NB4 (cell line): ENCODE data around the gene EEF1AKMT2.

Source experiments
- DNase-seq: peaks from one replicate; pipeline ENCODE4 v3.0.0; 2010; ENCODE audit warnings: low read depth
- H3K4me3 ChIP-seq: one replicate; pipeline ENCODE4 v1.5.1; 2011; ENCODE audit warnings: mild to moderate bottlenecking, low read depth, low read length, moderate library complexity
- MAX ChIP-seq: IDR thresholded peaks from 2 replicates; pipeline ENCODE4 v1.6.1; 2011; ENCODE audit warnings: low read depth, low read length
- MYC ChIP-seq: IDR thresholded peaks from 2 replicates; pipeline ENCODE4 v1.6.1; 2011; ENCODE audit warnings: low read depth, low read length
- POLR2A ChIP-seq: IDR thresholded peaks from 2 replicates; pipeline ENCODE4 v1.6.1; 2011; ENCODE audit warnings: mild to moderate bottlenecking; ENCODE audit not compliant: insufficient read length; ENCODE audit errors: extremely low read depth
- TF ChIP-seq, protein P1 (sequence below): IDR thresholded peaks from one replicate; pipeline ENCODE4 v1.5.1; 2012; ENCODE audit warnings: low read depth, low read length

EEF1AKMT2 gene

GRCh38 chr10:124733571-124734245, 58.0 kb downstream of the EEF1AKMT2 start:
- DNase-seq: no peak
- TF ChIP-seq POLR2A: no peak
- H3K4me3 ChIP-seq: no peak overlapping the region

- no peak overlapping the region for H3K4me3 ChIP-seq
- no peak for DNase-seq
- TF ChIP-seq, protein P1, sequence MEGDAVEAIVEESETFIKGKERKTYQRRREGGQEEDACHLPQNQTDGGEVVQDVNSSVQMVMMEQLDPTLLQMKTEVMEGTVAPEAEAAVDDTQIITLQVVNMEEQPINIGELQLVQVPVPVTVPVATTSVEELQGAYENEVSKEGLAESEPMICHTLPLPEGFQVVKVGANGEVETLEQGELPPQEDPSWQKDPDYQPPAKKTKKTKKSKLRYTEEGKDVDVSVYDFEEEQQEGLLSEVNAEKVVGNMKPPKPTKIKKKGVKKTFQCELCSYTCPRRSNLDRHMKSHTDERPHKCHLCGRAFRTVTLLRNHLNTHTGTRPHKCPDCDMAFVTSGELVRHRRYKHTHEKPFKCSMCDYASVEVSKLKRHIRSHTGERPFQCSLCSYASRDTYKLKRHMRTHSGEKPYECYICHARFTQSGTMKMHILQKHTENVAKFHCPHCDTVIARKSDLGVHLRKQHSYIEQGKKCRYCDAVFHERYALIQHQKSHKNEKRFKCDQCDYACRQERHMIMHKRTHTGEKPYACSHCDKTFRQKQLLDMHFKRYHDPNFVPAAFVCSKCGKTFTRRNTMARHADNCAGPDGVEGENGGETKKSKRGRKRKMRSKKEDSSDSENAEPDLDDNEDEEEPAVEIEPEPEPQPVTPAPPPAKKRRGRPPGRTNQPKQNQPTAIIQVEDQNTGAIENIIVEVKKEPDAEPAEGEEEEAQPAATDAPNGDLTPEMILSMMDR: no peak
- no peak for TF ChIP-seq MAX
- TF ChIP-seq POLR2A: no peak
- TF ChIP-seq MYC: no peak
Measured at GRCh38 chr10:124732931-124733570, 58.6 kb downstream of the EEF1AKMT2 start.

DNA sequence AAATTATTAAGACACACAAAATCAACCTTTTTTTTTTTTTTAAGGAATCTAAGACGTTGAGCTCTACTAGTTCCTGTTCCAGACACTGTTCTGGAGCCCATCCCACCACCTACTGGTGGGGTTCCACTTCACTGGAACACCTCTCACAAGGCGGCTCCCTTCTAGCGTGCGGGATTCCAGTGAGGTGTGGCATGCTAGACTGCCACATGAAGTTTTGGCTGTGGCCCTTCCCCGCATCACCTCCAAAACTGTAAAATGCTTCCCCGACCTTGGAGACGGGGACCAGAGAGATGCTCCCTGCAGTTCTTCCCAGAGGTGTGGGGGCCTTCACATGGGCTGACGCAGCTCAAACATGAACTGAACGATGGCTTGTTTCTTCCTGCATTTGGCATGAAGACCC, 60.1 kb downstream of the EEF1AKMT2 start:
- H3K4me3 ChIP-seq: no peak overlapping the region
- TF ChIP-seq POLR2A (no peak), MAX (no peak), MYC (no peak)
- TF ChIP-seq, protein P1: no peak
- DNase-seq: no peak

GRCh38 chr10:124730790-124731189, 60.9 kb downstream of the EEF1AKMT2 start:
- no peak overlapping the region for H3K4me3 ChIP-seq
- TF ChIP-seq MYC: no peak
- no peak for TF ChIP-seq POLR2A
- TF ChIP-seq, protein P1: no peak
- TF ChIP-seq MAX: no peak
- DNase-seq: no peak

DNA sequence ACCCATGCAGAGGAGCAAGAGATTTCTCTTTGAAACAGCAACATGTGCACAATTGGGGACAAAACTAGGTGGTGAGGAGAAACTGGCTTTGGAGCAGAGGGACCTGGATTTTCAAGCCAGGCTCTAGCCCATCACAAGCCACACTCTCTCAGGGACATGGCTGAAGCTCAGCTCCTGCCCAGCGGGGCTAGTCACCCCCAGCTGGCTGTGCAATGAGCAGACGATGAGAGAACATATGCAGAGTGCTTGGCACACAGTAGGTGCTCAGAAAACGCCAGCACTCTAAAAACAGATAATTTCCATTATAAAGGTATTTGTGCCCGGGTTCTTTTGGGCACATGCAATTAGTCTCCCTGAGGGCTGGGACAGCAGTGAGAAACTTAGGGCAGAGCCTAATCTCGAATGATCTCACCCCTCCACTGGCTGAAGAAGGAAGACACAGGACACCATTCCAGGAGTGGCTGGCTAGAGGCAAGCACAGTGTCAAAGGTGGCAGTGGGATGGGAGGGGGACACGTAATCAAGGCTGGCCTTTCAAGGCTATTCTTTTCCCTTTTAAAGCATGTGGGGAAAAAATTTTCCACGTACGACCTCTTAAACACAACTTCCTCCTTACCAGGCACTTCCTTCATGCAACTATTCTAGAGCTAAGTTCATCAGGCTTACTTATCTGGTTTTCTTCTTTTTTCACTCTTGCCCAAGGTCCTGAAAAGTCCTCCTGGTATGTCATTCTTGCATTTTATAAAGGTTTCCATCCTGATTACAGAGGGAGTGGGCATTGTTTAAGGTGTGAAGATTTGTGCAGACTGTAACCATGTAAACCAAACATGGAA, 62.6 kb downstream of the EEF1AKMT2 start:
- TF ChIP-seq, protein P1: no peak
- TF ChIP-seq MYC: 0 out of 2 replicates have a peak, but pooled peaks have one; percentile 18
- no peak overlapping the region for H3K4me3 ChIP-seq
- peak; percentile 40 for DNase-seq

DNA sequence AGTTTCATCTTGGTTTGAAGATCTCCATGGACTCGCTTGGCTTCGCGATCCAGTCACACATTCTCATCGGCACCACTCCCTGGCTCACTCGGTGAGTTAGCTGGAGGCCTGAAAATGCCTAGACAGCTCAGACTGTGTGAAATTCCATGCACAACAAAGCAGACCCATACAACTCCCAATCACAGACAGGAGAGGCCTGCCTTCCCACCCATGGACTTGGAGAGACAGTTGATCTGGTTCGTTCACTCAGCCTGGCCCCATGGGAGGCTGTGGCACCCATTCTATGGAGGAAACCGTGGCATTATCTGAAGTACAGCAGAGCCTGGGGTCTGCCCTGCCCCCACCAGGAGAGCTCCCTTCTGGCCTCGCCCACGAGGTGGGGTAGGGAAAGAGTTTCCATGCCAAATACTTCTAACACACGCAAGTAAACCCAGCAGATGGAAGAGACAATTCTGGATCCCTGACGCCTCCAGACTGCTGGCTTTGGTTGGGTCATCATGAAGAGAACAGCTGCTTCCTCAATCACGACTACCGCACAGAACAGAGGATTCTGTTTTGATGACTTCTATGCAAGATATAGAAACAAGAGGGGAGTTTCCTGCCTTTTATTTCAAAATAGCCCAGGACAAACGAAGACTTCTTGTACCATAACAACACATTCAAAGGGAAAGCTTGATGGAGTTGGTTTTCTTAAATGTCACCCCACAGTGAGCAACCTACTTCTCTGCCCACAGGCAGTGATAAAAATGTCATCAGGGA, 63.4 kb downstream of the EEF1AKMT2 start:
- no peak for TF ChIP-seq MAX
- no peak overlapping the region for H3K4me3 ChIP-seq
- DNase-seq: peak; percentile 42
